Smooth muscle cell (in vitro differentiated cells): ENCODE data around the gene SNX12. TPM values are rescaled to one million over a fixed set of nuclear protein-coding genes. Genes with fewer than 3 reads are reported as not detected.

ENCODE experiments used
- DNase-seq: peaks from one replicate; lab custom pipeline; 2025; ENCODE audit not compliant: unreplicated experiment; lab: John Stamatoyannopoulos, UW
- H2AFZ ChIP-seq: fragments of 200-600 bp; sonication (generic); 2 replicates; pipeline ENCODE4 v1.6.0; 2016; ENCODE audit warnings: antibody characterized with exemption, low read depth, mild to moderate bottlenecking
- H3F3A ChIP-seq: fragments of 200-600 bp; sonication (generic); 2 replicates; pipeline ENCODE4 v1.6.0; 2017; ENCODE audit warnings: antibody characterized with exemption, low read depth
- H3K27ac ChIP-seq: fragments of 200-600 bp; sonication (generic); 2 replicates; pipeline ENCODE4 v1.5.1; 2016; ENCODE audit warnings: low read depth, mild to moderate bottlenecking
- H3K27me3 ChIP-seq: fragments of 200-600 bp; sonication (generic); 2 replicates; pipeline ENCODE4 v1.6.1; 2016; ENCODE audit warnings: low read depth, mild to moderate bottlenecking
- H3K36me3 ChIP-seq: fragments of 200-600 bp; sonication (generic); 2 replicates; pipeline ENCODE4 v1.5.1; 2016; ENCODE audit warnings: low read depth
- H3K4me1 ChIP-seq: fragments of 200-600 bp; sonication (generic); 2 replicates; pipeline ENCODE4 v1.5.1; 2016; ENCODE audit warnings: low read depth
- H3K4me2 ChIP-seq: fragments of 200-600 bp; sonication (generic); 2 replicates; pipeline ENCODE4 v1.6.0; 2016; ENCODE audit warnings: mild to moderate bottlenecking
- H3K4me3 ChIP-seq: fragments of 200-600 bp; sonication (generic); 2 replicates; pipeline ENCODE4 v1.5.1; 2016; ENCODE audit warnings: mild to moderate bottlenecking
- H3K79me2 ChIP-seq: fragments of 200-600 bp; sonication (generic); 2 replicates; pipeline ENCODE4 v1.6.0; 2016; ENCODE audit warnings: low read depth, mild to moderate bottlenecking
- H3K9ac ChIP-seq: fragments of 200-600 bp; sonication (generic); 2 replicates; pipeline ENCODE4 v1.6.0; 2016; ENCODE audit warnings: low read depth
- H3K9me3 ChIP-seq: fragments of 200-600 bp; sonication (generic); replicated peaks from 2 replicates; pipeline ENCODE4 v1.5.1; 2016; ENCODE audit warnings: low read depth
- H4K20me1 ChIP-seq: fragments of 200-600 bp; sonication (generic); 2 replicates; pipeline ENCODE4 v1.6.0; 2016; ENCODE audit warnings: low read depth
- CTCF ChIP-seq: fragments of 200-600 bp; sonication (generic); IDR thresholded peaks from 2 replicates; pipeline ENCODE4 v1.5.1; 2017; ENCODE audit warnings: borderline replicate concordance, mild to moderate bottlenecking, antibody characterized with exemption; ENCODE audit not compliant: insufficient read depth, poor library complexity, severe bottlenecking
- WGBS: methylation state at CpG from one replicate; pipeline ENCODE4 v1.1.7; 2016; ENCODE audit warnings: low lambda C conversion rate; 5-methylcytosine and 5-hydroxymethylcytosine counted together
- polyA plus RNA-seq: library from polyadenylated mRNA; unstranded; fragments of >200 nt; fragmentation: Nextera tagmentation; extraction: Ambion mirVana; gene quantifications from 2 replicates; pipeline ENCODE4 v1.2.1, GENCODE V29; 2016
- total RNA-seq: library from RNA; depleted of rRNA; stranded (reverse); fragments of >200 nt; gene quantifications from 2 replicates; pipeline ENCODE4 v1.2.3, GENCODE V29; 2014

SNX12 gene
- total and polyA plus RNA-seq, 2 experiments from 2014 or later, result 6.4 to 27.6 TPM

GRCh38 chrX:71103110-71103983 is 35.2 kb upstream of the SNX12 start:
- WGBS, result 38% methylated on average over 9 of the region's 10 CpGs
- Histone ChIP-seq H3K9me3 (no peaks in the 10 kb centered on the region), H3K79me2 (no peaks in the 10 kb centered on the region), H3K4me2 (peak overlapping the region; percentile 54), H3K9ac (no peak overlapping the region), H3K4me1 (no peaks in the 10 kb centered on the region), H3K4me3 (no peak overlapping the region), H3K27ac (peak overlapping the region; percentile 28), H4K20me1 (no peaks in the 10 kb centered on the region), H3F3A (no peaks in the 10 kb centered on the region), H2AFZ (peak overlapping the region; percentile 85), H3K27me3 (no peaks in the 10 kb centered on the region), H3K36me3 (no peaks in the 10 kb centered on the region)
- no peak for DNase-seq
- no peak for TF ChIP-seq CTCF

- 25% methylated on average over 3 of the region's 3 CpGs for WGBS
- no peaks in the 10 kb centered on the region for H3F3A ChIP-seq
- TF ChIP-seq CTCF, result no peak
- H2AFZ ChIP-seq, result no peak overlapping the region
- H3K27ac ChIP-seq, result peak overlapping the region; percentile 28
- H3K36me3 ChIP-seq, result no peaks in the 10 kb centered on the region
- H3K27me3 ChIP-seq, result no peaks in the 10 kb centered on the region
- no peak overlapping the region for H3K9ac ChIP-seq
- H3K4me1 ChIP-seq, result no peaks in the 10 kb centered on the region
- no peak for DNase-seq
- H3K79me2 ChIP-seq, result no peaks in the 10 kb centered on the region
- no peaks in the 10 kb centered on the region for H4K20me1 ChIP-seq
- H3K4me3 ChIP-seq, result no peak overlapping the region
- H3K4me2 ChIP-seq, result no peak overlapping the region
- H3K9me3 ChIP-seq, result no peaks in the 10 kb centered on the region
Observed at GRCh38 chrX:71102292-71102691, 34.2 kb upstream of the SNX12 start.

- no peaks in the 10 kb centered on the region for H3F3A ChIP-seq
- H3K79me2 ChIP-seq, result no peaks in the 10 kb centered on the region
- H2AFZ ChIP-seq, result no peak overlapping the region
- 78% methylated on average over 31 of the region's 31 CpGs for WGBS
- no peak overlapping the region for H3K9ac ChIP-seq
- H3K27ac ChIP-seq, result no peak overlapping the region
- no peak for DNase-seq
- H3K4me2 ChIP-seq, result no peak overlapping the region
- H4K20me1 ChIP-seq, result no peaks in the 10 kb centered on the region
- H3K9me3 ChIP-seq, result no peaks in the 10 kb centered on the region
- TF ChIP-seq CTCF, result no peak
- H3K36me3 ChIP-seq, result no peaks in the 10 kb centered on the region
- H3K27me3 ChIP-seq, result no peaks in the 10 kb centered on the region
- H3K4me3 ChIP-seq, result no peak overlapping the region
- H3K4me1 ChIP-seq, result no peaks in the 10 kb centered on the region
Observed at GRCh38 chrX:71100581-71101505, 32.7 kb upstream of the SNX12 start.
